Smooth muscle cell of bladder (primary cell): ENCODE data around the gene CRADD. TPM values are rescaled to one million over a fixed set of nuclear protein-coding genes. Genes with fewer than 3 reads are reported as not detected.

Source experiments
- total RNA-seq: library from RNA; depleted of rRNA; stranded (reverse); fragments of >200 nt; gene quantifications from 2 replicates; pipeline ENCODE4 v1.2.3, GENCODE V29; 2014

CRADD gene
- total RNA-seq, result 15.4 and 19.4 TPM in 2 replicates

DNA sequence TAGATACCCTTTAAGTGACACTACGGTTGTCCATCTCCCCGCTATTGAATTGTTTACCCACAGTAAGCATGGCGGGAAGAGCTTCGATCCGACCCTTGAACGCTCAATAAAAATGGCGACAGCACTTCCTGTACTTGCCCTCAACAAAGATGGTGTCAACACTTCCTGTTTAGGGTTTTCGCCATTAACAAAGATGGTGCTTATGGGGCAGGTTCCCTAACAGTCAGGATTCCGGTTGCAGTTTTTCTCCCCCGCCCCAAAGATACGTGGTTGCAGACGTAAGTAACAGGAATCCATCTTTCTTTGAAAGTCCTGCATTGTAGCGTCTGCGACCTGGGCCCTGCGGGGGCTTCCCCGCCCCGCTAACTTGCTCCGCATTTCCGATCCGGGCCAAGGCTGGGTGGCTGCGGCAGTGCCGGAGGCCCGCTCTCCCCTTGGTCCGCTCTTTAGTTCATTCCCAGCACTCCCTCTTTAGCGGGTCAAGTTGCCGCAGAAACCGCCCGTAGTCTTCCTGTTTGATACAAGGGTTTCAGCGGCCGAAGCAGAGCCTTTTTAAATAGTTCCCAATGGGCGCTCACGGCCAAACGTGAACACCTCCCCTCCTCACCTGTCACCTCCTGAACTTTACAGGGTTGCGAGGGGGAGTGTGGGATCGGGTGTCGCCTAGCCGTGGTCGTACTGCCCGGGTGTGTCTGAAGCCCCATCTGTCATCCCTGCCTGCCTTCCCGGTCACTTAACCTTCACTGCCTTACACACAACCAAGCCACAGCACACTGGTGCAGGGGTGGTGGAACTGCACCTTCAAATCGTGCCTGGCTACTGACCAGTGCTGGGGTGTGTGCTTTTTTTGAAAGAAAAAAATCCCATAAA, at the start of gene CRADD:
Gene CRADD (plus strand): TSS at position 181 of the 870 bp plus-strand sequence.

Other genes with a start within 250 kb of the CRADD start
- gene UBE2N, start 235.4 kb upstream of the CRADD start, total RNA-seq, result 73.8 and 89.2 TPM in 2 replicates
- 50.2 and 57.5 TPM in 2 replicates for gene MRPL42, start 209.9 kb upstream of the CRADD start, total RNA-seq
- 22.0 and 31.1 TPM in 2 replicates for gene SOCS2, start 104.7 kb upstream of the CRADD start, total RNA-seq